ENCODE results near the gene HES2. TPM values are rescaled to one million over a fixed set of nuclear protein-coding genes. Genes with fewer than 3 reads are reported as not detected.

The HES2 gene
- total RNA-seq, 2 donors from 2014 or later, result not detected

DNA sequence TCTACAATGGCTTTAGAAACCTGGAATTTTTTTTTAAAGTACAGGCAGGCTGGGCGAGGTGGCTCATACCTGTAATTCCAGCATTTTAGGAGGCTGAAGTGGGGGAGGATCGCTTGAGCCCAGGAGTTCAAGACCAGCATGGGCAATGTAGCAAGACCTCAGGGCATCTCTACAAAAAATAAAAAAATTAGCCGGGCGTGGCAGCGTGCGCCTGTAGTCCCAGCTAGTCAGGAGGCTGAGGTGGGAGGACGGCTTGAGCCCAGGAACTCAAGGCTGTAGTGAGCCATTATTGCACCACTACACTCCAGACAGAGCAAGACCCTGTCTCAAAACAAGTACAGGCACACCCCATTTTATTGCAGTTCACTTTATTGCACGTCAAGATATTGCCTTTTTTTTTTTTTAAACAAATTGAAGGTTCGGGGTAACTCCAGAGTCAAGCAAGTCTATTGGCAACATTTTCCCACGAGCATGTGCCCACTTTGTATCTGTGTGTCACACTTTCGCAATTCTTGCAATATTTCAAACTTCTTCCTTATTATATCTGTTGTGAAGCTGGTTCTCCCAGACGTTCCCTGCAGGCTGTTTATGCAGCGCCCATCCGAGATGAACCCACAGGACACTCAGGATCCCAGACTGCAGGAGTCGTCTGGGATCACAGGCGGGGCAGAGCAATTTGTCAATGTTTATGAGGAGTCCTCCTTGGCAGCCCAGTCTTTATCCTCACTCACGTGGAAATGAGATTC, 4.7 kb downstream of the HES2 start:
- Histone ChIP-seq H3K27ac (ENCODE audit: low read depth, low read length) (no peak overlapping the region), H3K4me1 (ENCODE audit: control insufficient read depth, insufficient read depth, low read length) (peaks cover 1% of the 10 kb centered on the region), H3K9ac (ENCODE audit: extremely low read depth, low read length, poor library complexity, severe bottlenecking) (no peak overlapping the region), H3K4me3 (ENCODE audit: low read length) (no peak overlapping the region), H3K9me3 (ENCODE audit: control insufficient read depth, low read length) (no peaks in the 10 kb centered on the region), H3K36me3 (ENCODE audit: control insufficient read depth, insufficient read depth, low read length) (no peaks in the 10 kb centered on the region), H3K27me3 (ENCODE audit: control insufficient read depth, insufficient read depth, low read length, poor library complexity, severe bottlenecking) (peaks cover 62% of the 10 kb centered on the region)
- peaks cover 4% of the 10 kb centered on the region for H3K4me1 Mint-ChIP-seq
- DNase-seq, result no peak
- H3K36me3 Mint-ChIP-seq (ENCODE audit: low read depth), result no peaks in the 10 kb centered on the region
- no peak overlapping the region for H3K4me3 Mint-ChIP-seq
- H3K27ac Mint-ChIP-seq, result no peak overlapping the region
- TF ChIP-seq, protein P1, sequence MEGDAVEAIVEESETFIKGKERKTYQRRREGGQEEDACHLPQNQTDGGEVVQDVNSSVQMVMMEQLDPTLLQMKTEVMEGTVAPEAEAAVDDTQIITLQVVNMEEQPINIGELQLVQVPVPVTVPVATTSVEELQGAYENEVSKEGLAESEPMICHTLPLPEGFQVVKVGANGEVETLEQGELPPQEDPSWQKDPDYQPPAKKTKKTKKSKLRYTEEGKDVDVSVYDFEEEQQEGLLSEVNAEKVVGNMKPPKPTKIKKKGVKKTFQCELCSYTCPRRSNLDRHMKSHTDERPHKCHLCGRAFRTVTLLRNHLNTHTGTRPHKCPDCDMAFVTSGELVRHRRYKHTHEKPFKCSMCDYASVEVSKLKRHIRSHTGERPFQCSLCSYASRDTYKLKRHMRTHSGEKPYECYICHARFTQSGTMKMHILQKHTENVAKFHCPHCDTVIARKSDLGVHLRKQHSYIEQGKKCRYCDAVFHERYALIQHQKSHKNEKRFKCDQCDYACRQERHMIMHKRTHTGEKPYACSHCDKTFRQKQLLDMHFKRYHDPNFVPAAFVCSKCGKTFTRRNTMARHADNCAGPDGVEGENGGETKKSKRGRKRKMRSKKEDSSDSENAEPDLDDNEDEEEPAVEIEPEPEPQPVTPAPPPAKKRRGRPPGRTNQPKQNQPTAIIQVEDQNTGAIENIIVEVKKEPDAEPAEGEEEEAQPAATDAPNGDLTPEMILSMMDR (conservative IDR thresholded peaks at IDR 0.05), result no peak
- 85% methylated on average over 14 to 17 of the region's 17 CpGs for WGBS, 2 experiments (ENCODE audit: insufficient coverage in 1 of 2, insufficient read length in 1 of 2)
- H3K9me3 Mint-ChIP-seq, result no peaks in the 10 kb centered on the region
- peaks cover 91% of the 10 kb centered on the region for H3K27me3 Mint-ChIP-seq (ENCODE audit: insufficient read depth)

DNA sequence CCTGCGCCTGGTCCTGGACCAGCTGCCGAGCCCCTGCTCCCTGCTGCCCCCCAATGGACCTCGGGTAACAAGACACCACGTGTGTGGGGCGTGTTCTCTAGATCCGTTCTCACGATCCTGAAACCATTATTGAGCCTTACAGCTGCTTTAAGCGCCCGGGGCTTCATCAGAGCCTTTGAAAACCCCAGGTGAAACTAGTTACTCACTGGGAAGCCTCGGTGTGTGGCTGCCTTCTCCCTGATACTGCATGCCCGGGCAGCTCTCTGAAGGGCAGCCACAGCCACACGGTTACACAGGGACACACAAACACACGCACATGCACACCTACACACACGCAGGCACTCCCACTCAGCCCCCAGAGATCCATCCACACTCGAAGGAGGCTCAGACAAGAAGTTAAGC, 5.3 kb downstream of the HES2 start:
- peaks cover 86% of the 10 kb centered on the region for H3K27me3 Mint-ChIP-seq (ENCODE audit: insufficient read depth)
- Histone ChIP-seq H3K27me3 (ENCODE audit: control insufficient read depth, insufficient read depth, low read length, poor library complexity, severe bottlenecking) (peaks cover 56% of the 10 kb centered on the region), H3K4me3 (ENCODE audit: low read length) (no peak overlapping the region), H3K27ac (ENCODE audit: low read depth, low read length) (no peak overlapping the region), H3K9me3 (ENCODE audit: control insufficient read depth, low read length) (no peaks in the 10 kb centered on the region), H3K36me3 (ENCODE audit: control insufficient read depth, insufficient read depth, low read length) (no peaks in the 10 kb centered on the region), H3K9ac (ENCODE audit: extremely low read depth, low read length, poor library complexity, severe bottlenecking) (no peak overlapping the region), H3K4me1 (ENCODE audit: control insufficient read depth, insufficient read depth, low read length) (no peaks in the 10 kb centered on the region)
- no peaks in the 10 kb centered on the region for H3K9me3 Mint-ChIP-seq
- DNase-seq, result peak; percentile 90
- H3K27ac Mint-ChIP-seq, result no peak overlapping the region
- TF ChIP-seq, protein P1 (conservative IDR thresholded peaks at IDR 0.05), result peak; percentile 78
- WGBS, 2 experiments (ENCODE audit: insufficient coverage in 1 of 2, insufficient read length in 1 of 2), result 8 to 27% methylated on average over 13 to 15 of the region's 15 CpGs
- H3K4me3 Mint-ChIP-seq, result no peak overlapping the region
- H3K4me1 Mint-ChIP-seq, result peaks cover 4% of the 10 kb centered on the region
- H3K36me3 Mint-ChIP-seq (ENCODE audit: low read depth), result no peaks in the 10 kb centered on the region

DNA sequence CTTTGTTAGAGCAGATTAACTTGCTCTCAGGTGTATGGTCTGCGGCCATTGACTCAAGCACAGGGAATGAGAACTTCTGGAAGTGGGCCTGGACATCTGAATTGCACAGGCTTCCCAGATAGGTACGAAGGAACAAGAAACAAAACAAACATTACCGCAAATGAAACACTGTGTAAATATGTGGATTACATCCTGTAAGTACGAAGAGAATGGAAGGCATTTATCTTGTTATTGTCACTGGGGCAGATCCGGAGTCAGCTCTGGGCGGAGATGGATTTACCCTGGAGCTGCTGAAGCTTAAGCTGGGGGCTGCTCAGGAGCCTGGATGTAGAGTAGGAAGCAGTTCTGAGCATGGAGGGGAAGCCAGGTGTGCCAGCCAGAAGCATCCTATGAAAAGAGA, 6.8 kb downstream of the HES2 start:
- TF ChIP-seq, protein P1 (conservative IDR thresholded peaks at IDR 0.05), result no peak
- no peaks in the 10 kb centered on the region for H3K36me3 Mint-ChIP-seq (ENCODE audit: low read depth)
- Histone ChIP-seq H3K4me3 (ENCODE audit: low read length) (no peak overlapping the region), H3K27me3 (ENCODE audit: control insufficient read depth, insufficient read depth, low read length, poor library complexity, severe bottlenecking) (peaks cover 41% of the 10 kb centered on the region), H3K4me1 (ENCODE audit: control insufficient read depth, insufficient read depth, low read length) (no peaks in the 10 kb centered on the region), H3K9ac (ENCODE audit: extremely low read depth, low read length, poor library complexity, severe bottlenecking) (no peak overlapping the region), H3K9me3 (ENCODE audit: control insufficient read depth, low read length) (no peaks in the 10 kb centered on the region), H3K27ac (ENCODE audit: low read depth, low read length) (no peak overlapping the region), H3K36me3 (ENCODE audit: control insufficient read depth, insufficient read depth, low read length) (no peaks in the 10 kb centered on the region)
- H3K27ac Mint-ChIP-seq, result no peak overlapping the region
- WGBS, 2 experiments (ENCODE audit: insufficient coverage in 1 of 2, insufficient read length in 1 of 2), result 88 to 92% methylated on average over 6 of the region's 6 CpGs
- no peak overlapping the region for H3K4me3 Mint-ChIP-seq
- DNase-seq, result no peak
- peaks cover 4% of the 10 kb centered on the region for H3K4me1 Mint-ChIP-seq
- peaks cover 73% of the 10 kb centered on the region for H3K27me3 Mint-ChIP-seq (ENCODE audit: insufficient read depth)
- H3K9me3 Mint-ChIP-seq, result no peaks in the 10 kb centered on the region

Data from endodermal cell (in vitro differentiated cells).